Subcutaneous abdominal adipose tissue (tissue), 5 donors: ENCODE results near the gene BORA.

ENCODE experiments used
- H3K27ac ChIP-seq: one replicate; pipeline ENCODE4 v1.7.0; 2013; ENCODE audit warnings: low read depth, mild to moderate bottlenecking, inconsistent platforms, low read length, moderate library complexity
- H3K27me3 ChIP-seq, 5 donors: one replicate each; pipeline ENCODE4 v1.7.0; 2013; ENCODE audit warnings: low read length in 5 of 5, inconsistent platforms in 1 of 5; ENCODE audit not compliant: control insufficient read depth in 5 of 5, insufficient read depth in 4 of 5
- H3K36me3 ChIP-seq, 5 donors: one replicate each; pipeline ENCODE4 v1.7.0; 2013; ENCODE audit warnings: low read length in 5 of 5; ENCODE audit not compliant: control insufficient read depth in 5 of 5, insufficient read depth in 5 of 5
- H3K4me1 ChIP-seq, 5 donors: one replicate each; pipeline ENCODE4 v1.7.0; 2013; ENCODE audit warnings: low read length in 5 of 5, mild to moderate bottlenecking in 3 of 5, moderate library complexity in 1 of 5; ENCODE audit not compliant: control insufficient read depth in 5 of 5, insufficient read depth in 5 of 5
- H3K4me3 ChIP-seq, 5 donors: one replicate each; pipeline ENCODE4 v1.7.0; 2013; ENCODE audit warnings: low read length in 5 of 5, low read depth in 1 of 5
- H3K9ac ChIP-seq, 5 donors: one replicate each; pipeline ENCODE4 v1.7.0; 2013; ENCODE audit warnings: low read length in 5 of 5, mild to moderate bottlenecking in 4 of 5, moderate library complexity in 3 of 5
- H3K9me3 ChIP-seq, 5 donors: one replicate each; pipeline ENCODE4 v1.7.0; 2013; ENCODE audit warnings: low read length in 5 of 5; ENCODE audit not compliant: control insufficient read depth in 5 of 5
- donor health status: healthy.
- donor health status: healthy.
- donor health status: healthy.
- donor health status: healthy.
- donor health status: healthy.

Gene BORA

GRCh38 chr13:72798817-72799216 is 71.1 kb downstream of the BORA start:
- H3K9ac ChIP-seq = no peak overlapping the region
- H3K27ac ChIP-seq = no peak overlapping the region
- no peak overlapping the region for H3K4me3 ChIP-seq
- no peaks in the 10 kb centered on the region for H3K4me1 ChIP-seq
- H3K9me3 ChIP-seq = no peaks in the 10 kb centered on the region
- peaks cover 18 to 53% (median 40%) of the 10 kb centered on the region in 5 donors for H3K36me3 ChIP-seq
- no peaks in the 10 kb centered on the region for H3K27me3 ChIP-seq

GRCh38 chr13:72804301-72804700 is 76.6 kb downstream of the BORA start:
- H3K36me3 ChIP-seq = peaks cover 6 to 25% (median 18%) of the 10 kb centered on the region in 5 donors
- no peaks in the 10 kb centered on the region for H3K9me3 ChIP-seq
- no peak overlapping the region for H3K9ac ChIP-seq
- no peaks in the 10 kb centered on the region for H3K4me1 ChIP-seq
- no peaks in the 10 kb centered on the region for H3K27me3 ChIP-seq
- H3K27ac ChIP-seq = no peak overlapping the region
- H3K4me3 ChIP-seq = no peak overlapping the region
